Upper lobe of left lung (tissue), 6 donors: ENCODE results near the gene SPEN. TPM values are rescaled to one million over a fixed set of nuclear protein-coding genes. Genes with fewer than 3 reads are reported as not detected.
A peak's percentile ranks its signal among the peaks of the same experiment; 100 is the strongest.

Experiments used
- ATAC-seq, 2 donors: fragments of 200-7000 bp; cut with Tn5 transposase; one replicate each; pipeline ENCODE4 v1.9.1; 2022; ENCODE audit warnings: mild to moderate bottlenecking in 2 of 2, moderate library complexity in 2 of 2; ENCODE audit not compliant: low FRiP score in 2 of 2
- DNase-seq, 2 donors: peaks; one replicate each; pipeline ENCODE4 v3.0.0-alpha.2; 2019 to 2020
- H3K27ac ChIP-seq, 4 donors: fragments of 200-600 bp; sonication (generic); one replicate each; pipeline ENCODE4 v1.5.1; 2016 to 2019
- H3K27me3 ChIP-seq, 4 donors: fragments of 200-600 bp; sonication (generic); one replicate each; pipeline ENCODE4 v1.5.1; 2017 to 2019
- H3K36me3 ChIP-seq, 4 donors: fragments of 200-600 bp; sonication (generic); one replicate each; pipeline ENCODE4 v1.5.1; 2016 to 2019
- H3K4me1 ChIP-seq, 4 donors: fragments of 200-600 bp; sonication (generic); one replicate each; pipeline ENCODE4 v1.5.1; 2018 to 2019
- H3K4me3 ChIP-seq, 4 donors: fragments of 200-600 bp; sonication (generic); one replicate each; pipeline ENCODE4 v1.5.1; 2017 to 2019; ENCODE audit warnings: mild to moderate bottlenecking in 2 of 4, moderate library complexity in 1 of 4
- H3K9me3 ChIP-seq, 4 donors: fragments of 200-600 bp; sonication (generic); one replicate each; pipeline ENCODE4 v1.5.1; 2018 to 2019
- CTCF ChIP-seq, 6 experiments: fragments of 450-650 bp in 4 of 6; fragments of 200-600 bp in 2 of 6; sonication (generic) in 2 of 6; IDR thresholded peaks; one replicate each; pipeline ENCODE4 v1.5.1; 2016 to 2019; ENCODE audit warnings: antibody characterized with exemption in 6 of 6
- EP300 ChIP-seq, 4 donors: sonication (generic); formaldehyde crosslinking; IDR thresholded peaks; one replicate each; pipeline ENCODE4 v1.5.1; 2017; ENCODE audit warnings: antibody characterized with exemption in 4 of 4, control low read depth in 2 of 4
- POLR2A ChIP-seq, 4 donors: fragments of 450-650 bp; IDR thresholded peaks; one replicate each; pipeline ENCODE4 v1.5.1; 2016 to 2017; ENCODE audit warnings: antibody characterized with exemption in 4 of 4, mild to moderate bottlenecking in 2 of 4
- POLR2AphosphoS5 ChIP-seq, 2 donors: sonication (generic); formaldehyde crosslinking; IDR thresholded peaks; one replicate each; pipeline ENCODE4 v1.5.1; 2017; ENCODE audit warnings: antibody characterized with exemption in 2 of 2
- WGBS, 2 donors: methylation state at CpG; one replicate each; pipeline ENCODE4 v1.1.5; 2017 to 2018; 5-methylcytosine and 5-hydroxymethylcytosine counted together
- total RNA-seq, 6 donors: library from RNA; depleted of rRNA in 4 of 6; stranded (reverse); fragments of >200 nt in 4 of 6; gene quantifications; one replicate each; pipeline versions ENCODE4 v1.1.0 to v1.2.1, GENCODE V29; 2016 to 2021
- donor health status: DM: no; HTN: no; CAD: no; lungs with moderate emphysema.
- donor health status: DM: no; HTN: yes; CAD: no; lungs with severe emphysema.

The SPEN gene
- total RNA-seq, 6 donors from 2014 or later, result 41.5 to 73.3 (median 51.3) TPM

GRCh38 chr1:15869413-15869812 lies 21.9 kb downstream of the SPEN start:
- TF ChIP-seq CTCF (IDR thresholded peaks at IDR 0.05), result no peak
- TF ChIP-seq POLR2AphosphoS5 (IDR thresholded peaks at IDR 0.05), result no peak
- Histone ChIP-seq H3K27ac (no peak overlapping the region), H3K36me3 (peaks cover 0 to 17% (median 7%) of the 10 kb centered on the region in 4 donors), H3K9me3 (no peaks in the 10 kb centered on the region), H3K4me3 (no peak overlapping the region), H3K27me3 (no peaks in the 10 kb centered on the region), H3K4me1 (peaks cover 6 to 28% (median 17%) of the 10 kb centered on the region in 4 donors)
- ATAC-seq, result no peak
- no peak for DNase-seq
- 96 to 97% methylated on average over 2 of the region's 2 CpGs for WGBS, 2 donors

GRCh38 chr1:15870421-15870820 lies 22.9 kb downstream of the SPEN start:
- no peak for TF ChIP-seq POLR2A (IDR thresholded peaks at IDR 0.05)
- TF ChIP-seq EP300 (IDR thresholded peaks at IDR 0.05), result no peak
- TF ChIP-seq CTCF (IDR thresholded peaks at IDR 0.05), result no peak
- TF ChIP-seq POLR2AphosphoS5 (IDR thresholded peaks at IDR 0.05), result no peak
- no peak for ATAC-seq
- no peaks in the 10 kb centered on the region for H3K27me3 ChIP-seq

GRCh38 chr1:15874471-15874870 lies 27.0 kb downstream of the SPEN start:
- DNase-seq, result no peak
- H3K36me3 ChIP-seq, result peaks cover 0 to 34% (median 12%) of the 10 kb centered on the region in 4 donors
- H3K4me3 ChIP-seq, result no peak overlapping the region
- H3K9me3 ChIP-seq, result no peaks in the 10 kb centered on the region
- peaks cover 3 to 16% (median 11%) of the 10 kb centered on the region in 4 donors for H3K4me1 ChIP-seq
- TF ChIP-seq POLR2AphosphoS5 (IDR thresholded peaks at IDR 0.05), result no peak
- no peak for TF ChIP-seq POLR2A (IDR thresholded peaks at IDR 0.05)
- no peak for TF ChIP-seq EP300 (IDR thresholded peaks at IDR 0.05)
- TF ChIP-seq CTCF (IDR thresholded peaks at IDR 0.05), result no peak
- WGBS, 2 donors, result 62 to 68% methylated on average over 1 of the region's 1 CpG
- no peaks in the 10 kb centered on the region for H3K27me3 ChIP-seq
- H3K27ac ChIP-seq, result no peak overlapping the region
- no peak for ATAC-seq

More at GRCh38 chr1:15870421-15870820, 22.9 kb downstream of the SPEN start:
- WGBS, 2 donors, result 63 to 67% methylated on average over 1 of the region's 1 CpG
- Histone ChIP-seq H3K27ac (no peak overlapping the region), H3K36me3 (peaks cover 0 to 18% (median 9%) of the 10 kb centered on the region in 4 donors), H3K4me1 (peaks cover 6 to 28% (median 17%) of the 10 kb centered on the region in 4 donors), H3K4me3 (no peak overlapping the region), H3K9me3 (no peaks in the 10 kb centered on the region)
- DNase-seq, result no peak

- Histone ChIP-seq H3K4me1 (peaks cover 0 to 4% (median under 1%) of the 10 kb centered on the region in 4 donors), H3K36me3 (peaks cover 0 to 34% (median 12%) of the 10 kb centered on the region in 4 donors), H3K27me3 (no peaks in the 10 kb centered on the region), H3K27ac (no peak overlapping the region), H3K4me3 (no peak overlapping the region), H3K9me3 (no peaks in the 10 kb centered on the region)
- DNase-seq (no peak), ATAC-seq (no peak)
- TF ChIP-seq EP300 (IDR thresholded peaks at IDR 0.05), result no peak
- TF ChIP-seq POLR2AphosphoS5 (IDR thresholded peaks at IDR 0.05), result no peak
- TF ChIP-seq CTCF (IDR thresholded peaks at IDR 0.05), result peak in 1 of 6 experiments; percentile 12
- TF ChIP-seq POLR2A (IDR thresholded peaks at IDR 0.05), result no peak
- 93 to 95% methylated on average over 12 of the region's 12 CpGs for WGBS, 2 donors
Measured at GRCh38 chr1:15876357-15877055, 29.0 kb downstream of the SPEN start.

- Histone ChIP-seq H3K4me1 (peaks cover 21 to 36% (median 35%) of the 10 kb centered on the region in 4 donors), H3K27me3 (no peaks in the 10 kb centered on the region), H3K9me3 (no peaks in the 10 kb centered on the region), H3K27ac (no peak overlapping the region), H3K36me3 (peaks cover 0 to 4% (median 0%) of the 10 kb centered on the region in 4 donors), H3K4me3 (no peak overlapping the region)
- 92 to 93% methylated on average over 5 of the region's 5 CpGs for WGBS, 2 donors
- DNase-seq (no peak), ATAC-seq (no peak)
- no peak for TF ChIP-seq CTCF (IDR thresholded peaks at IDR 0.05)
- TF ChIP-seq EP300 (IDR thresholded peaks at IDR 0.05), result no peak
- TF ChIP-seq POLR2AphosphoS5 (IDR thresholded peaks at IDR 0.05), result no peak
- TF ChIP-seq POLR2A (IDR thresholded peaks at IDR 0.05), result no peak
Measured at GRCh38 chr1:15881961-15882360, 34.5 kb downstream of the SPEN start.
